Chondrocyte (in vitro differentiated cells): ENCODE data around the gene CASZ1. TPM values are rescaled to one million over a fixed set of nuclear protein-coding genes. Genes with fewer than 3 reads are reported as not detected.

ENCODE experiments used
- DNase-seq: peaks from one replicate; pipeline ENCODE4 v3.0.0; 2021; ENCODE audit warnings: mixed read lengths, low spot score
- H3K27ac Mint-ChIP-seq: one replicate; pipeline ENCODE4 v1.8.0; 2021; ENCODE audit warnings: mild to moderate bottlenecking, moderate library complexity, mixed read lengths; ENCODE audit not compliant: unreplicated experiment
- H3K27me3 Mint-ChIP-seq: 2 replicates; pipeline ENCODE4 v1.8.0; 2021; ENCODE audit warnings: low read depth, mixed read lengths
- H3K36me3 Mint-ChIP-seq: 2 replicates; pipeline ENCODE4 v1.8.0; 2021; ENCODE audit warnings: low read depth, mixed read lengths
- H3K4me1 Mint-ChIP-seq: 2 replicates; pipeline ENCODE4 v1.8.0; 2021; ENCODE audit warnings: low read depth, mild to moderate bottlenecking, mixed read lengths
- H3K4me3 Mint-ChIP-seq: one replicate; pipeline ENCODE4 v1.8.0; 2021; ENCODE audit warnings: mild to moderate bottlenecking, moderate library complexity, mixed read lengths; ENCODE audit not compliant: unreplicated experiment
- H3K9me3 Mint-ChIP-seq: 2 replicates; pipeline ENCODE4 v1.8.0; 2021; ENCODE audit warnings: low read depth, mixed read lengths
- total RNA-seq: library from RNA; stranded (reverse); gene quantifications from 3 replicates; pipeline ENCODE4 v1.2.1, GENCODE V29; 2021
- TF ChIP-seq, protein P1 (sequence below): fragments of 200-600 bp; sonication (generic); IDR thresholded peaks from 2 replicates; pipeline ENCODE4 v1.5.0; 2021; ENCODE audit warnings: antibody characterized with exemption, mild to moderate bottlenecking, moderate library complexity

Gene CASZ1
- total RNA-seq, 1 donor from 2014 or later = 4.1 TPM

DNA sequence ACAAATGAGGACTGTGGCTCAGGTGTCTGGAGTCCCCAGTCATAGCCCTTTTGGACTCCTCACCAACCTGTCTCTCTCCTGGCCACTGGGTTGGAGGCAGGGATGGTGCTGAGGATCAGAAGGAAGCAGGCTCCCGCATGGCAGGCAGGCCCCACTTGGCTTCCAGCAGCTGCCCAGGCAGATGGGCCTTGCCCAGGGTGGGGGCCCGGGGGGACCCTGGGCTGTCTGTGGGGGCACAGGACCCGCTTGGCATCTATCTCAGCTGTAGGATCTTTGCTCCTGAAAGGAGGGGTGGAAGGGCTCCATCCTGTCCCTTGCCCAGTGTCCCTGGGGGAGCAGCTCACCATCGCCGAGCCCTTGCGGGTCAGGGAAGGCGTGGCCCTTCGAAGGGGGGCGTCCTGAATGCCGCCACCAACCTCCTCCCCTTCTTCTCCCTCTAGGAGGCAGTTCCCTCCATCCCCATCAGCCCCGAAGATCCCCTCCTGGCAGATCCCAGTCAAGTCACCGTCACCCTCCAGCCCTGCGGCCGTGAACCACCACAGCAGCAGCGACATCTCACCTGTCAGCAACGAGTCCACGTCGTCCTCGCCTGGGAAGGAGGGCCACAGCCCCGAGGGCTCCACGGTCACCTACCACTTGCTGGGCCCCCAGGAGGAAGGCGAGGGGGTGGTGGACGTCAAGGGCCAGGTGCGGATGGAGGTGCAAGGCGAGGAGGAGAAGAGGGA lies 167.2 kb downstream of the CASZ1 start:
- no peaks in the 10 kb centered on the region for H3K27me3 Mint-ChIP-seq
- H3K9me3 Mint-ChIP-seq = no peaks in the 10 kb centered on the region
- no peak overlapping the region for H3K4me3 Mint-ChIP-seq
- no peak overlapping the region for H3K27ac Mint-ChIP-seq
- peaks cover 3% of the 10 kb centered on the region for H3K36me3 Mint-ChIP-seq
- DNase-seq = peak; percentile 83
- H3K4me1 Mint-ChIP-seq = peaks cover 25% of the 10 kb centered on the region
- TF ChIP-seq, protein P1, sequence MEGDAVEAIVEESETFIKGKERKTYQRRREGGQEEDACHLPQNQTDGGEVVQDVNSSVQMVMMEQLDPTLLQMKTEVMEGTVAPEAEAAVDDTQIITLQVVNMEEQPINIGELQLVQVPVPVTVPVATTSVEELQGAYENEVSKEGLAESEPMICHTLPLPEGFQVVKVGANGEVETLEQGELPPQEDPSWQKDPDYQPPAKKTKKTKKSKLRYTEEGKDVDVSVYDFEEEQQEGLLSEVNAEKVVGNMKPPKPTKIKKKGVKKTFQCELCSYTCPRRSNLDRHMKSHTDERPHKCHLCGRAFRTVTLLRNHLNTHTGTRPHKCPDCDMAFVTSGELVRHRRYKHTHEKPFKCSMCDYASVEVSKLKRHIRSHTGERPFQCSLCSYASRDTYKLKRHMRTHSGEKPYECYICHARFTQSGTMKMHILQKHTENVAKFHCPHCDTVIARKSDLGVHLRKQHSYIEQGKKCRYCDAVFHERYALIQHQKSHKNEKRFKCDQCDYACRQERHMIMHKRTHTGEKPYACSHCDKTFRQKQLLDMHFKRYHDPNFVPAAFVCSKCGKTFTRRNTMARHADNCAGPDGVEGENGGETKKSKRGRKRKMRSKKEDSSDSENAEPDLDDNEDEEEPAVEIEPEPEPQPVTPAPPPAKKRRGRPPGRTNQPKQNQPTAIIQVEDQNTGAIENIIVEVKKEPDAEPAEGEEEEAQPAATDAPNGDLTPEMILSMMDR = no peak

DNA sequence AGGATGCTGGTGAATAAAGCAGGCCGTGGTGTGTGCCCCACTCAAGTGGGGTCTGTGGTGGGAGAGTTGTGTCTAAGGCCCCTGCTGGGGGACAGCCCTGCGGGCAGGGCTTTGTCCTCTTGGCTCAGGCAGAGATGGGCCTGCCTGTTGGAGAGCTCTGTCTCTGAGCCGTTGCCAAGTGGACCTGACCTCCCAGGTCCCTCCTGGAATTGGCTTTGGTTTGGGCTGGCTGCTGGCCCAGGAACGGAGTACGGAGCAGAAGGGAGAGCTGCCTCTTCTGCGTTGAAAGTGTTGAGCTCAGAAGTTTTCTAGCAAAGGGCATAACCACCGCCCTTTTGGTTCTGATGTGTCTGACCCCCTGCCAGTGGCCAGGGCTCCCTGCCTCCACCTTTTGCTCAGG lies 167.8 kb downstream of the CASZ1 start:
- Mint-ChIP-seq H3K27ac (no peak overlapping the region), H3K36me3 (peaks cover 3% of the 10 kb centered on the region), H3K27me3 (no peaks in the 10 kb centered on the region), H3K9me3 (no peaks in the 10 kb centered on the region), H3K4me3 (no peak overlapping the region), H3K4me1 (peaks cover 25% of the 10 kb centered on the region)
- DNase-seq = peak; percentile 68
- TF ChIP-seq, protein P1 = no peak

DNA sequence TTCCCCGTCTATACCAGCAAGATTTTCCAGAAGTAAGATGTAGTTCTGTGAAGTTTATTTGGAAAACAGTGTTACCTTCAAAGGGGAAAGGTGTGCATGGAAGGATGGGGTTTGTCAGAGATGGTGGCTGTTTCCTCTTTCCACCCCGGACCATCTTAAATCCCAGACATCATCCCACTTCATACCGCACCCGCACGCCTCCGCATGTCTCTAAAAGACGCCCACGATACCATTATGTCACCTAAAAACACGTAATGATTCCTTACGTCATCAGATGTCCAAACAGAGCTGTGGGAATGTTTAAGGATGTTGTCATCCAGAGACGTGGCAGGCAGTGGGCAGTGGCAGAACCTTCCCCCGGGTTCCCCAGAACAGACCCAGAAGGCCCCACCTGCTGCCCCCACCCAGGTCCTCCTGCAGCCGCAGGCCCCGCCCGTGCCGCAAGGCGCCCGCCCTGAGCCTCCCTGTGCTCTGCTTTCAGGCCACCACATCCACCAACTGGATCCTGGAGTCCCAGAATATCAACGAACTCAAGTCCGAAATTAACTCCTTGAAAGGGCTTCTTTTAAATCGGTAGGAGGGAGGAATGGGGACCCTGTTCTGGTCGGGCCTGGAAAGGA lies 169.5 kb downstream of the CASZ1 start:
- no peak overlapping the region for H3K27ac Mint-ChIP-seq
- no peak overlapping the region for H3K4me3 Mint-ChIP-seq
- peak; percentile 75 for DNase-seq
- H3K27me3 Mint-ChIP-seq = no peaks in the 10 kb centered on the region
- peaks cover 6% of the 10 kb centered on the region for H3K36me3 Mint-ChIP-seq
- H3K9me3 Mint-ChIP-seq = no peaks in the 10 kb centered on the region
- TF ChIP-seq, protein P1 = no peak
- H3K4me1 Mint-ChIP-seq = peaks cover 14% of the 10 kb centered on the region

DNA sequence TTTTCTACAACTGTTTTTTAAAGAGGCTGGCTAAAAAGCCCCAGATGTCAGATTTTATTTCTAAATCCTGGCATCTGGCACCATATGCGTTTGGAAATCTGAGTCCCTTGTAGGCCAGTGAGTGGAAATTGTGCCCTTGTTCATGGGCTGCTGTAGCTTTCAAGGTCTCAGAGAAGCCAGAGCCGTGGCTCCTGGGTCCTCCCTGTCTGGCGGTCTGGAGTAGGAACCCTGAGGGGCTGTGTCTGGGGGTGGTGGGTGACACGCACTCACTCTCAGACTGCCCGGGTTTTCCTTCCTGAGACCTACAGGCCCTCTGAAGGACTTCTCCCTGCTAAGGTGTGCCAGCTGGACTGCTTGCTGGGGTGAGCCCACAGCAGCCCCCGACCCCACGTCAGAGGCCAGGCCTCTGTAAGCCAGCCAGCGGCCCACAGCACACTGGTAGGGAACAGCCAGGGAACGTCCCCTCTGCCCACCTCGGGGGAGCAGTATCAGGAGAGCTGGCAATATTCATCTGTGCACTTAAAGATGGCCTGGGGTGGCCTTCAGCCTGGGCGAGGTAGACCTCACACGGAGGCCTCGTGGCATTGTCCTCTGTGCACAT lies 170.2 kb downstream of the CASZ1 start:
- Mint-ChIP-seq H3K27me3 (no peaks in the 10 kb centered on the region), H3K4me3 (no peak overlapping the region), H3K4me1 (peaks cover 10% of the 10 kb centered on the region), H3K36me3 (peaks cover 6% of the 10 kb centered on the region), H3K27ac (no peak overlapping the region), H3K9me3 (no peaks in the 10 kb centered on the region)
- TF ChIP-seq, protein P1 = no peak
- peak; percentile 55 for DNase-seq

DNA sequence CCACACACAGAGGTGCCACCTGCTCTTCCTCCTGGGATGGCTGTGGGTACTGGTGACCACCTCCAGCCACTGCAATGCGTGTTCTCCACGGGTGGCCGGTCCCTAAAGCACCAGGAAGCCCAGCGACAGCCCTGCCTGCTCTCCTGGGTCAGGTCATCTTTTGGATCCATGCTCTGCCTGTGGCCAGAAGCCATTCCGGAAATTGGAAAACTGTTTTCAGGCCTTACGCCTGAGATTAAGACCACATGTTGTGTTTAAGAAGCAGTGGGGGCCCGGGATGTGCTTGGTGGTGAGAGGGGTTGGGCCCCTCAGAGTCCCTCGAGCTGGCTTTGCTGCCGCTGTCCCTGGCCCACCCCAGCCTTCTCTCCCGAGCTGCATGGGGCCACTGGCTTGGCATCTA lies 170.9 kb downstream of the CASZ1 start:
- H3K9me3 Mint-ChIP-seq = no peaks in the 10 kb centered on the region
- peaks cover 10% of the 10 kb centered on the region for H3K4me1 Mint-ChIP-seq
- DNase-seq = peak; percentile 71
- no peak overlapping the region for H3K4me3 Mint-ChIP-seq
- peaks cover 6% of the 10 kb centered on the region for H3K36me3 Mint-ChIP-seq
- no peaks in the 10 kb centered on the region for H3K27me3 Mint-ChIP-seq
- no peak overlapping the region for H3K27ac Mint-ChIP-seq
- TF ChIP-seq, protein P1 = no peak
